Measurements from ENCODE around the gene GRID2. TPM values are rescaled to one million over a fixed set of nuclear protein-coding genes. Genes with fewer than 3 reads are reported as not detected.

Gene GRID2
- total RNA-seq, 4 donors from 2014 or later: 0.33 TPM; not detected in 3

DNA sequence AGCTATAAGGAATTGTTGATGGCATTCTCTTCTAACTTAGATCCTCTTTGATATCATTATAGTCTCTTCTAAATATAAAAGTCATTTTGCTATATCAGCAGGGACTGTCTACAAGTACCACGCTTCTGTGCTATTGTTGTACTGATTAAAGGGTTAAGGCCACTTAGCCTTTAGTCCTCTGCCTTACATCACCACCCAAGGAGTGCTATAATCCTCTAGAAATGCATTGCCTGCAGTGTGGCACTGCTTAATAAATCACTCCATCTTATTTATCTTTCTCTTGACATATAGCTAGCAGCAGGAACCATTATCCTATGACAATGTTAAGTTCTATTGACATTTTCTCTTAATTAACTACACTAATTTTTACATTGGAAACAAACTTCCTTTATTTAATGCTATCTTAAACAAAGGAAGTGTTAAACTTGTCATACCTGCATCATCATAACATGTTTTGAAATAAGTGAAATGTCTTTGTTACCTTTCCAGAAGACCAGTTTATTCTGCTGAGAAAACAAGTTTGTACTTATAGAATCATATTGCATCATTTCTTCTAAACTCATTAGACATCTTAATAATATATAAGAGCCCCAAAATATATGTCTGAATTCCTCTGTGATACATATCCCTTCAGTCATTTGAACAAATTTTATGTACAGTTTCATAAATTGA is 1163.9 kb downstream of the GRID2 start:
- Histone ChIP-seq H3K4me3 (replicated peaks in 1 of 3) (no peak overlapping the region), H3K36me3 (no peaks in the 10 kb centered on the region), H3K9me3 (no peaks in the 10 kb centered on the region), H3K27ac (no peak overlapping the region), H3K27me3 (no peaks in the 10 kb centered on the region), H3K4me1 (no peaks in the 10 kb centered on the region)
- WGBS, 2 donors: 80 to 82% methylated on average over 1 of the region's 1 CpG
- intact Hi-C loops (cut with DNase I): no loop called here
- DNase-seq: no peak
- TF ChIP-seq, protein P1, sequence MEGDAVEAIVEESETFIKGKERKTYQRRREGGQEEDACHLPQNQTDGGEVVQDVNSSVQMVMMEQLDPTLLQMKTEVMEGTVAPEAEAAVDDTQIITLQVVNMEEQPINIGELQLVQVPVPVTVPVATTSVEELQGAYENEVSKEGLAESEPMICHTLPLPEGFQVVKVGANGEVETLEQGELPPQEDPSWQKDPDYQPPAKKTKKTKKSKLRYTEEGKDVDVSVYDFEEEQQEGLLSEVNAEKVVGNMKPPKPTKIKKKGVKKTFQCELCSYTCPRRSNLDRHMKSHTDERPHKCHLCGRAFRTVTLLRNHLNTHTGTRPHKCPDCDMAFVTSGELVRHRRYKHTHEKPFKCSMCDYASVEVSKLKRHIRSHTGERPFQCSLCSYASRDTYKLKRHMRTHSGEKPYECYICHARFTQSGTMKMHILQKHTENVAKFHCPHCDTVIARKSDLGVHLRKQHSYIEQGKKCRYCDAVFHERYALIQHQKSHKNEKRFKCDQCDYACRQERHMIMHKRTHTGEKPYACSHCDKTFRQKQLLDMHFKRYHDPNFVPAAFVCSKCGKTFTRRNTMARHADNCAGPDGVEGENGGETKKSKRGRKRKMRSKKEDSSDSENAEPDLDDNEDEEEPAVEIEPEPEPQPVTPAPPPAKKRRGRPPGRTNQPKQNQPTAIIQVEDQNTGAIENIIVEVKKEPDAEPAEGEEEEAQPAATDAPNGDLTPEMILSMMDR (IDR thresholded peaks at IDR 0.05): no peak
- no peak for TF ChIP-seq POLR2A (IDR thresholded peaks at IDR 0.05)

DNA sequence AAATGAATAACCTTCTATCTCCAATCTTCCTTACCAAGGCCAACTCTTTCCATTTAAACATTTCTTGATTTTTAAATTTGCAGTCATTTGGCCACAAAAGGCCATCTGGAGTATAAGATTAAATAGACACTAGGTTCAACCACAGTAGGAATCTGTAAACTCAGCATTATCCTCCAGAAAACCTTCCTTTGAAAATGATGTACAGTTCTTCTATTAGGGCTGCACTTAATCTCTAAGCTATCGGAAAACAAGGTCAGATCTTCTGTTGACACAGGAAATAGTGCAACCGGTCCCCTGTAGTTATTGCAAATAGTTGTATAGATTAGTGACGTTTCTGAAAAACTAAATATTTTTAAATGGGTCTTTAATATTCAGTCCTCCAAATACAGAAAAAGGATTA is 1165.8 kb downstream of the GRID2 start:
- intact Hi-C loops (cut with DNase I): no loop called here
- TF ChIP-seq, protein P1 (IDR thresholded peaks at IDR 0.05): no peak
- no peak for TF ChIP-seq POLR2A (IDR thresholded peaks at IDR 0.05)
- WGBS, 2 donors: 54 to 70% methylated on average over 3 of the region's 3 CpGs

DNA sequence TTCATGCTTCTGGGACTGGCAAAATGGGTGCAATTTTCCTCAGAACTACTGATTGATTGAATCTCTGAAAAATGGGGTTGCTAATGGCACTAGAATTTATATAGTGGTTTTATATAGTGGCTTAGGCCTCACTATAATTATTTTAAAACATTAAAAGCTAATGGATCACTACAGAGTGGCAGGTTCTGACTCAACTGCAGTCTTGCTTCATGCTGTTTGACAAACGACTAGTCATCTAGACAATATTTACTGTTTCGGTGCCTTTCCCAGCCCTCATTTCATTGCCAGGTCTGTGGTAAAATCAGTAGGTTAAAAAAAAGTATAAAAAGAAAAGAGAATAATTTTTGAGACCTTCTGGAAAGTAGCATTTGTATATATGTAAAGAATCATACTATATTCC is 1172.0 kb downstream of the GRID2 start:
- intact Hi-C loops (cut with DNase I): no loop called here
- no peaks in the 10 kb centered on the region for H3K27me3 ChIP-seq
- 72 to 89% methylated on average over 2 of the region's 2 CpGs for WGBS, 2 donors

More for the DNA sequence above, 1165.8 kb downstream of the GRID2 start:
- no peaks in the 10 kb centered on the region for H3K27me3 ChIP-seq
- H3K4me3 ChIP-seq (replicated peaks in 1 of 3): no peak overlapping the region
- H3K27ac ChIP-seq: no peak overlapping the region
- no peaks in the 10 kb centered on the region for H3K9me3 ChIP-seq
- H3K36me3 ChIP-seq: no peaks in the 10 kb centered on the region
- H3K4me1 ChIP-seq: no peaks in the 10 kb centered on the region
- DNase-seq: no peak

DNA sequence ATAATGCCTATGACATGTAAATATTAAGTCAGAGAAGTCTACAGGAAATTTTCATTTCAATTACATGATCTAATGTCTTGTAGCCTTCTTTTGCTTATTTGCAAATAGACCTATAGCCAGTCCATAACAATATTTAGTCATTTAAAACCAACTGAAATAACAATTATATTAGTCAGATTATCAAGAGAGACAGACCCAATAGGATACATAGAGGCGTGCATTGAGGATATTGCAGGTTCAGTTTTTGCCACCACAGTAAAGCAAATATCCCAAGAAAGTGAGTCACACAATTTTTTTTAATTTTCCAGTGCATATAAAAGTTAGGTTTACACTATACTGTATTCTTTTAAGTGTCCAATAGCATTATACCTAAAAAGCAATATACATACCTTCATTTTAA is 1175.0 kb downstream of the GRID2 start:
- no peaks in the 10 kb centered on the region for H3K27me3 ChIP-seq
- H3K9me3 ChIP-seq: no peaks in the 10 kb centered on the region
- no peak for DNase-seq
- H3K36me3 ChIP-seq: no peaks in the 10 kb centered on the region
- no peak for TF ChIP-seq POLR2A (IDR thresholded peaks at IDR 0.05)
- TF ChIP-seq, protein P1 (IDR thresholded peaks at IDR 0.05): no peak
- H3K4me1 ChIP-seq: no peaks in the 10 kb centered on the region
- H3K4me3 ChIP-seq (replicated peaks in 1 of 3): no peak overlapping the region
- H3K27ac ChIP-seq: no peak overlapping the region
- 93 to 95% methylated on average over 1 of the region's 1 CpG for WGBS, 2 donors
- intact Hi-C loops (cut with DNase I): no loop called here

More for the DNA sequence above, 1172.0 kb downstream of the GRID2 start:
- no peak overlapping the region for H3K27ac ChIP-seq
- DNase-seq: no peak
- H3K9me3 ChIP-seq: no peaks in the 10 kb centered on the region
- no peaks in the 10 kb centered on the region for H3K4me1 ChIP-seq
- H3K36me3 ChIP-seq: no peaks in the 10 kb centered on the region
- no peak overlapping the region for H3K4me3 ChIP-seq (replicated peaks in 1 of 3)
- TF ChIP-seq, protein P1 (IDR thresholded peaks at IDR 0.05): no peak
- no peak for TF ChIP-seq POLR2A (IDR thresholded peaks at IDR 0.05)

DNA sequence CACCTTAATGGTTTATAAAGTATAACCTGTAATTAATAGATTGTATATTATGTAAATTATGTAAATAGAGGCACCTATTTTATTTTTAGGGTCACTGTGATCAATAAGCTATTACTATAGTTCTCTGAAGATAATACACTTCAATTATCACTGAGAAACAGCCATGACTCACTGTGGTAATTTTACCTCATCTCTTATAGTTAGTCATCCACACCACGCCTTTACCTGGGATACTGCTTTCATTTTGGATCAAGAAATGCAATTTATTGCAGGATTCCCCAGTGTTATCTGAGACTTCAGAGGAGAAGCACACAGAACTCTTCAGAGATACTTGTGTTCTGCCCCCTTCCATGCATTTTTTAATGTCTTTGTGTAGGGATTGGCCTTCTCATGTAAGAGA is 1176.7 kb downstream of the GRID2 start:
- no peaks in the 10 kb centered on the region for H3K27me3 ChIP-seq
- WGBS, 2 donors: 81 to 97% methylated on average over 1 of the region's 1 CpG
- H3K4me3 ChIP-seq (replicated peaks in 1 of 3): no peak overlapping the region
- TF ChIP-seq, protein P1 (IDR thresholded peaks at IDR 0.05): no peak
- TF ChIP-seq POLR2A (IDR thresholded peaks at IDR 0.05): no peak
- H3K36me3 ChIP-seq: no peaks in the 10 kb centered on the region
- H3K9me3 ChIP-seq: no peaks in the 10 kb centered on the region
- no peak for DNase-seq
- H3K4me1 ChIP-seq: no peaks in the 10 kb centered on the region
- no peak overlapping the region for H3K27ac ChIP-seq
- intact Hi-C loops (cut with DNase I): no loop called here

All from thyroid gland (tissue), 4 donors.